ENCODE data around the gene RASL12.
"Not testable (repeated sequence)": the region's sequence is repeated elsewhere in the genome, so short reads cannot be mapped to it uniquely, and the experiment has no call there.

RASL12 gene

GRCh38 chr15:65075607-65076395 lies 8.0 kb upstream of the RASL12 start:
- not testable (repeated sequence) for H3K27ac ChIP-seq (replicated peaks); DNase-seq (ENCODE audit: low read depth in 1 of 2, low spot score in 1 of 2); H3K4me3 ChIP-seq (replicated peaks; ENCODE audit: insufficient read depth, low read length); H3K27me3 ChIP-seq (ENCODE audit: insufficient read depth, poor library complexity, severe bottlenecking)

DNA sequence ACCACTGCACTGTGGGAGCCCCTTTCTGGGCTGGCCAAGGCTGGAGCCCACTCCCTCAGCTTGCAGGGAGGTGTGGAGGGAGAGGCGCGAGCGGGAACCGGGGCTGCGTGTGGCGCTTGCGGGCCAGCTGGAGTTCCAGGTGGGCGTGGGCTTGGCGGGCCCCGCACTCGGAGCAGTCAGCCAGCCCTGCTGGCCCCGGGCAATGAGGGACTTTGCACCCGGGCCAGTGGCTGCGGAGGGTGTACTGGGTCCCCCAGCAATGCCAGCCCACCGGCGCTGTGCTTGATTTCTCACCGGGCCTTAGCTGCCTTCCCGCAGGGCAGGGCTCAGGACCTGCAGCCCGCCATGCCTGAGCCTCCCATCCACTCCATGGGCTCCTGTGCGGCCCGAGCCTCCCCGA lies 7.2 kb upstream of the RASL12 start:
- not testable (repeated sequence) for H3K27ac ChIP-seq (replicated peaks); H3K4me3 ChIP-seq (replicated peaks; ENCODE audit: insufficient read depth, low read length); DNase-seq (ENCODE audit: low read depth in 1 of 2, low spot score in 1 of 2); H3K27me3 ChIP-seq (ENCODE audit: insufficient read depth, poor library complexity, severe bottlenecking)

GRCh38 chr15:65072617-65073016 lies 4.8 kb upstream of the RASL12 start:
- TF ChIP-seq SPI1 (IDR thresholded peaks at IDR 0.05; ENCODE audit: borderline replicate concordance, low read depth) (no peak), CTCF (IDR thresholded peaks at IDR 0.05; ENCODE audit: insufficient read depth, low read length) (no peak), REST (IDR thresholded peaks at IDR 0.05; ENCODE audit: insufficient replicate concordance, low read depth) (no peak), POLR2AphosphoS5 (IDR thresholded peaks at IDR 0.05; ENCODE audit: low read depth) (no peak), GABPA (IDR thresholded peaks at IDR 0.05; ENCODE audit: low read depth) (no peak)
- no peak overlapping the region for H3K27ac ChIP-seq (replicated peaks)

GRCh38 chr15:65072027-65072426 lies 4.2 kb upstream of the RASL12 start:
- Histone ChIP-seq H3K27me3 (ENCODE audit: insufficient read depth, poor library complexity, severe bottlenecking) (peaks cover 13% of the 10 kb centered on the region), H3K4me3 (replicated peaks; ENCODE audit: insufficient read depth, low read length) (no peak overlapping the region), H3K27ac (replicated peaks) (no peak overlapping the region)
- TF ChIP-seq SPI1 (IDR thresholded peaks at IDR 0.05; ENCODE audit: borderline replicate concordance, low read depth) (no peak), REST (IDR thresholded peaks at IDR 0.05; ENCODE audit: insufficient replicate concordance, low read depth) (no peak), POLR2AphosphoS5 (IDR thresholded peaks at IDR 0.05; ENCODE audit: low read depth) (no peak), GABPA (IDR thresholded peaks at IDR 0.05; ENCODE audit: low read depth) (no peak), CTCF (IDR thresholded peaks at IDR 0.05; ENCODE audit: insufficient read depth, low read length) (no peak)
- DNase-seq (ENCODE audit: low read depth in 1 of 2, low spot score in 1 of 2): no peak

More at GRCh38 chr15:65072617-65073016, 4.8 kb upstream of the RASL12 start:
- H3K4me3 ChIP-seq (replicated peaks; ENCODE audit: insufficient read depth, low read length): no peak overlapping the region
- H3K27me3 ChIP-seq (ENCODE audit: insufficient read depth, poor library complexity, severe bottlenecking): peaks cover 8% of the 10 kb centered on the region
- DNase-seq (ENCODE audit: low read depth in 1 of 2, low spot score in 1 of 2): no peak

DNA sequence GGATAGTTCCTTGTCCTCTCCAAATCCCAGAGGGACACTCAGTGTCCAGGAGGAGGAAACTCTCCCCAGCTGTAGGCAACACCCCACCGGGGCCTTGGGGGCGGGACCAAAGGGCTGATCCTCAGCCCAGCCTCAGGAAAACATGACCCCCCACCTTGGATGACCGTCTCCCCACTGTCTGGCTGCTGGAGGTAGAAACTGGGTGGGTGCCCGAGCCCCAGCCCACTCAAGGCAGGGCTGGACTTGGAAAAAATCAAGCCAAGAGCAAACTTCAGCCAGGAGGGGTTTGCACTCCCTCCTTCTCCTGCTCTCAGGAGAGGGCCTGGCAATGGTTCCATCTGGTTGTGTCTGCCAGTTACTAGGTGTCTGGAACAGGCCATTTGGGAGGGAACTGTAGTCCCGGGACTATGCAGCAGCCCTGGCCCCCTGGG lies 3.6 kb upstream of the RASL12 start:
- Histone ChIP-seq H3K27me3 (ENCODE audit: insufficient read depth, poor library complexity, severe bottlenecking) (peaks cover 20% of the 10 kb centered on the region), H3K4me3 (replicated peaks; ENCODE audit: insufficient read depth, low read length) (no peak overlapping the region), H3K27ac (replicated peaks) (no peak overlapping the region)
- no peak for DNase-seq (ENCODE audit: low read depth in 1 of 2, low spot score in 1 of 2)
- TF ChIP-seq CTCF (IDR thresholded peaks at IDR 0.05; ENCODE audit: insufficient read depth, low read length): no peak
- TF ChIP-seq SPI1 (IDR thresholded peaks at IDR 0.05; ENCODE audit: borderline replicate concordance, low read depth): no peak
- no peak for TF ChIP-seq REST (IDR thresholded peaks at IDR 0.05; ENCODE audit: insufficient replicate concordance, low read depth)
